Stomach (tissue), 9 donors: Measurements from ENCODE around the gene TMEM132D. TPM values are rescaled to one million over a fixed set of nuclear protein-coding genes. Genes with fewer than 3 reads are reported as not detected.

ENCODE experiments used
- DNase-seq, 2 donors: peaks; one replicate each; pipeline versions ENCODE4 v3.0.0 to v3.0.0-alpha.2; 2013 to 2019
- H3K27ac ChIP-seq, 5 donors: fragments of 200-600 bp in 4 of 5; sonication (generic) in 4 of 5; one replicate each; pipeline ENCODE4 v1.5.1; 2013 to 2019; ENCODE audit warnings: mild to moderate bottlenecking in 1 of 5, moderate library complexity in 1 of 5
- H3K27me3 ChIP-seq, 3 donors: fragments of 200-600 bp; sonication (generic); one replicate each; pipeline ENCODE4 v1.5.1; 2017 to 2019; ENCODE audit warnings: mixed run types in 1 of 3
- H3K36me3 ChIP-seq, 4 donors: fragments of 200-600 bp; sonication (generic); 1 replicate in 3 of 4; 2 replicates in 1 of 4; pipeline ENCODE4 v1.5.1; 2016 to 2019
- H3K4me1 ChIP-seq, 4 donors: fragments of 200-600 bp; sonication (generic); one replicate each; pipeline ENCODE4 v1.5.1; 2016 to 2019
- H3K4me3 ChIP-seq, 4 donors: fragments of 200-600 bp; sonication (generic) in 3 of 4; one replicate each; pipeline ENCODE4 v1.5.1; 2016 to 2019; ENCODE audit warnings: mild to moderate bottlenecking in 1 of 4
- H3K9me3 ChIP-seq, 4 donors: fragments of 200-600 bp; sonication (generic); one replicate each; pipeline ENCODE4 v1.5.1; 2016 to 2019
- EP300 ChIP-seq: sonication (generic); formaldehyde crosslinking; IDR thresholded peaks from one replicate; pipeline ENCODE4 v1.6.1; 2017; ENCODE audit warnings: antibody characterized with exemption
- POLR2A ChIP-seq, 4 donors: fragments of 450-650 bp; IDR thresholded peaks; one replicate each; pipeline ENCODE4 v1.6.1; 2016; ENCODE audit warnings: antibody characterized with exemption in 4 of 4, control low read depth in 2 of 4, mild to moderate bottlenecking in 1 of 4, moderate library complexity in 1 of 4
- POLR2AphosphoS5 ChIP-seq, 3 donors: sonication (generic); formaldehyde crosslinking; IDR thresholded peaks; one replicate each; pipeline ENCODE4 v1.6.1; 2016; ENCODE audit warnings: antibody characterized with exemption in 3 of 3
- WGBS, 5 donors: extraction: QIAGEN DNeasy Blood & Tissue Kit in 3 of 5; methylation state at CpG; one replicate each; pipeline versions ENCODE4 v1.1.5 to v1.1.7; 2013 to 2018; 5-methylcytosine and 5-hydroxymethylcytosine counted together
- intact Hi-C: fragments of 100-400 bp; cut with DNase I; formaldehyde crosslinking; loops from one replicate; pipeline ENCODE4 v1.15.1; 2023; ENCODE audit warnings: low total_unique reads
- polyA plus RNA-seq, 3 donors: library from polyadenylated mRNA; stranded (reverse); fragments of 200-250 nt; gene quantifications; one replicate each; pipeline ENCODE4 v1.2.3, GENCODE V29; 2013
- total RNA-seq, 5 donors: library from RNA; depleted of rRNA; stranded (reverse); fragments of >200 nt; gene quantifications; one replicate each; pipeline versions ENCODE4 v1.1.0 to v1.2.3, GENCODE V29; 2014 to 2016
- TF ChIP-seq, protein P1 (sequence below), 7 experiments: fragments of 450-650 bp in 4 of 7; fragments of 200-600 bp in 3 of 7; sonication (generic) in 3 of 7; IDR thresholded peaks; one replicate each; pipeline ENCODE4 v1.5.1; 2016 to 2019; ENCODE audit warnings: antibody characterized with exemption in 7 of 7, control low read depth in 2 of 7, mild to moderate bottlenecking in 1 of 7
- donor health status: healthy with polysubstance abuse.
- donor health status: Bipolar disorder and iron deficiency.
- donor health status: healthy.

Gene TMEM132D
- total and polyA plus RNA-seq, 8 donors = 0.29 to 0.92 TPM; not detected in 6

DNA sequence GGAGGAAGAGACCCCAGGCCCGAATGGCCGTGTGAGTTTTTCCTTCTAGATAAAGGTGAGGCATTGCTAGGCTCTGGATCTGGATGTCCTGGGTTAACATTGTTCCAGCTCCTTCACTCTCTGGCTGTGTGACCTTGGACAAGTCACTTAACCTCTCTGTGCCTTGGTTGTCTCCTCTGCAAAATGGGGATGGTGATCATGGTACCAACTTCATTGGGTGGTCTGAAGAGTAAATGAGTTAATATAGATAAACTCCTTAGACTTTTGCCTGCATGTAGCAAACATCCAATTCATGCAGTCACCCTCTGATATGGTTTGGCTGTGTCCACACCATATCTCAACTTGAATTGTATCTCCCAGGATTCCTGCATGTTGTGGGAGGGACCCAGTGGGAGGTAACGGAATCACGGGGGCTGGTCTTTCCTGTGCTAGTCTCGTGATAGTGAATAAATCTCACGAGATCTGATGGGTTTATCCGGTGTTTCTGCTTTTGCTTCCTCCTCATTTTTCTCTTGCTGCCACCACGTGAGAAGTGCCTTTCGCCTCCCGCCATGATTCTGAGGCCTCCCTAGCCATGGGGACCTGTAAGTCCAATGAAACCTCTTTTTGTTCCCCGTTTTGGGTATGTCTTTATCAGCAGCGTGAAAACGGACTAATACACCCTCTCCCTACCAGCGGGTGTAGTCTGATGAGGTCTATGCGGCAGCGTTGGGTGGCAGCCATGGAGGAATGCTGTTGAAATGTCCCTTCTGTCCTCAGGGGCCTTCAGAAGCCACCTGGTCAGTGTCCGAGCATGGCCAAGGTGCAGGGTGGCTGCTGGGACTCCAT, 794.4 kb downstream of the TMEM132D start:
- 81 to 86% (median 84%) methylated on average over 16 to 17 of the region's 17 CpGs for WGBS, 5 donors
- Histone ChIP-seq H3K9me3 (peaks cover 0 to 28% (median 17%) of the 10 kb centered on the region in 4 donors), H3K27me3 (no peaks in the 10 kb centered on the region), H3K36me3 (no peaks in the 10 kb centered on the region), H3K4me1 (no peaks in the 10 kb centered on the region), H3K4me3 (no peak overlapping the region), H3K27ac (no peak overlapping the region)
- no peak for DNase-seq
- TF ChIP-seq EP300 (no peak), POLR2A (IDR thresholded peaks at IDR 0.05) (no peak), POLR2AphosphoS5 (IDR thresholded peaks at IDR 0.05) (no peak)
- TF ChIP-seq, protein P1, sequence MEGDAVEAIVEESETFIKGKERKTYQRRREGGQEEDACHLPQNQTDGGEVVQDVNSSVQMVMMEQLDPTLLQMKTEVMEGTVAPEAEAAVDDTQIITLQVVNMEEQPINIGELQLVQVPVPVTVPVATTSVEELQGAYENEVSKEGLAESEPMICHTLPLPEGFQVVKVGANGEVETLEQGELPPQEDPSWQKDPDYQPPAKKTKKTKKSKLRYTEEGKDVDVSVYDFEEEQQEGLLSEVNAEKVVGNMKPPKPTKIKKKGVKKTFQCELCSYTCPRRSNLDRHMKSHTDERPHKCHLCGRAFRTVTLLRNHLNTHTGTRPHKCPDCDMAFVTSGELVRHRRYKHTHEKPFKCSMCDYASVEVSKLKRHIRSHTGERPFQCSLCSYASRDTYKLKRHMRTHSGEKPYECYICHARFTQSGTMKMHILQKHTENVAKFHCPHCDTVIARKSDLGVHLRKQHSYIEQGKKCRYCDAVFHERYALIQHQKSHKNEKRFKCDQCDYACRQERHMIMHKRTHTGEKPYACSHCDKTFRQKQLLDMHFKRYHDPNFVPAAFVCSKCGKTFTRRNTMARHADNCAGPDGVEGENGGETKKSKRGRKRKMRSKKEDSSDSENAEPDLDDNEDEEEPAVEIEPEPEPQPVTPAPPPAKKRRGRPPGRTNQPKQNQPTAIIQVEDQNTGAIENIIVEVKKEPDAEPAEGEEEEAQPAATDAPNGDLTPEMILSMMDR (IDR thresholded peaks at IDR 0.05) = no peak
- intact Hi-C loops = no loop called here

DNA sequence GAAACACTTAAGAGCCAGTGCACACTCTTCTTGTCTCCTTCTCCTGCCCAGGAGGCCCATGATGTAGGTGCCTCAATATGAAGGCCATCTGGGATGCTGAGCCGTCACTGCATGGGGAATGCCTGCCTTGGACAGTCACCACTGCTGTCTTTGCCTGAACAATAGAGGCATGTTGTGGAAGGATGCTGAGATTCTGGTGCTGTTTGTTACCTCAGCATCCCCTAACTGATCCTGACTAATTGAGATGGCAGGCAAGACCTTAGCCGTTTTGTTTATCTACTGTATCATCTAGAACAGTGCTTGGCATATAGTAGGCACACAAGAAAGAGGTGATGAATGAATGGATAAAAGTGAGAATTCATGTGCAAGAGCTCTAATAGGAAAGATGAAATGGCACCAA, 797.1 kb downstream of the TMEM132D start:
- Histone ChIP-seq H3K4me3 (no peak overlapping the region), H3K36me3 (no peaks in the 10 kb centered on the region), H3K27me3 (no peaks in the 10 kb centered on the region), H3K27ac (no peak overlapping the region), H3K4me1 (no peaks in the 10 kb centered on the region), H3K9me3 (peaks cover 0 to 37% (median 16%) of the 10 kb centered on the region in 4 donors)
- DNase-seq = no peak
- no peak for TF ChIP-seq POLR2AphosphoS5 (IDR thresholded peaks at IDR 0.05)
- TF ChIP-seq, protein P1 (IDR thresholded peaks at IDR 0.05) = no peak
- TF ChIP-seq EP300 = no peak
- no peak for TF ChIP-seq POLR2A (IDR thresholded peaks at IDR 0.05)
- intact Hi-C loops = no loop called here
- WGBS, 5 donors = 74 to 86% (median 78%) methylated on average over 2 of the region's 2 CpGs

GRCh38 chr12:129103231-129103630, 800.6 kb downstream of the TMEM132D start:
- Histone ChIP-seq H3K27ac (no peak overlapping the region), H3K9me3 (peaks cover 0 to 30% (median 19%) of the 10 kb centered on the region in 4 donors), H3K27me3 (no peaks in the 10 kb centered on the region), H3K4me1 (no peaks in the 10 kb centered on the region), H3K4me3 (no peak overlapping the region), H3K36me3 (no peaks in the 10 kb centered on the region)
- no peak for DNase-seq
- WGBS, 5 donors = 54 to 67% (median 56%) methylated on average over 4 of the region's 4 CpGs
- intact Hi-C loops = no loop called here
- TF ChIP-seq, protein P1 (IDR thresholded peaks at IDR 0.05) = no peak
- TF ChIP-seq POLR2A (IDR thresholded peaks at IDR 0.05) = no peak

- no peak for DNase-seq
- WGBS, 5 donors = 76 to 85% (median 81%) methylated on average over 7 of the region's 7 CpGs
- Histone ChIP-seq H3K27ac (no peak overlapping the region), H3K27me3 (no peaks in the 10 kb centered on the region), H3K9me3 (peaks cover 0 to 30% (median 19%) of the 10 kb centered on the region in 4 donors), H3K4me1 (no peaks in the 10 kb centered on the region), H3K36me3 (no peaks in the 10 kb centered on the region), H3K4me3 (no peak overlapping the region)
- TF ChIP-seq EP300 (no peak), POLR2A (IDR thresholded peaks at IDR 0.05) (no peak), POLR2AphosphoS5 (IDR thresholded peaks at IDR 0.05) (no peak)
- TF ChIP-seq, protein P1 (IDR thresholded peaks at IDR 0.05) = no peak
- intact Hi-C loops = no loop called here
Measured at GRCh38 chr12:129102233-129102632, 801.6 kb downstream of the TMEM132D start.
